ENCODE data around the gene CYS1. TPM values are rescaled to one million over a fixed set of nuclear protein-coding genes. Genes with fewer than 3 reads are reported as not detected.

CYS1 gene
- total RNA-seq, 1 donor from 2014 or later: 13.5 TPM

- H3K27me3 ChIP-seq: no peaks in the 10 kb centered on the region
- intact Hi-C loops (cut with DNase I): no loop called here
- H3K4me3 ChIP-seq: no peak overlapping the region
- DNase-seq (ENCODE audit: extremely low spot score in 2 of 2): peak in 1 of 2 donors; percentile 83
- H3K9me3 ChIP-seq: no peaks in the 10 kb centered on the region
- no peak overlapping the region for H3K27ac ChIP-seq
- no peaks in the 10 kb centered on the region for H3K4me1 ChIP-seq
- no peak for TF ChIP-seq CTCF (IDR thresholded peaks at IDR 0.05)
- TF ChIP-seq POLR2A (IDR thresholded peaks at IDR 0.05): no peak
- TF ChIP-seq POLR2AphosphoS5 (IDR thresholded peaks at IDR 0.05; ENCODE audit: insufficient read depth in 1 of 2, low read depth in 1 of 2): no peak
- H3K36me3 ChIP-seq: no peaks in the 10 kb centered on the region
Observed at GRCh38 chr2:10065773-10066055, 14.5 kb downstream of the CYS1 start.

GRCh38 chr2:10064932-10065772, 15.1 kb downstream of the CYS1 start:
- no peak for TF ChIP-seq CTCF (IDR thresholded peaks at IDR 0.05)
- TF ChIP-seq POLR2AphosphoS5 (IDR thresholded peaks at IDR 0.05; ENCODE audit: insufficient read depth in 1 of 2, low read depth in 1 of 2): no peak
- no peak for TF ChIP-seq POLR2A (IDR thresholded peaks at IDR 0.05)
- Histone ChIP-seq H3K9me3 (no peaks in the 10 kb centered on the region), H3K4me3 (no peak overlapping the region), H3K36me3 (no peaks in the 10 kb centered on the region), H3K4me1 (peaks cover 5% of the 10 kb centered on the region), H3K27ac (no peak overlapping the region), H3K27me3 (no peaks in the 10 kb centered on the region)
- peak in 1 of 2 donors; percentile 65 for DNase-seq (ENCODE audit: extremely low spot score in 2 of 2)
- intact Hi-C loops (cut with DNase I): no loop called here

- Histone ChIP-seq H3K27me3 (no peaks in the 10 kb centered on the region), H3K36me3 (no peaks in the 10 kb centered on the region), H3K27ac (no peak overlapping the region), H3K9me3 (no peaks in the 10 kb centered on the region), H3K4me1 (peaks cover 5% of the 10 kb centered on the region), H3K4me3 (no peak overlapping the region)
- intact Hi-C loops (cut with DNase I): no loop called here
- no peak for DNase-seq (ENCODE audit: extremely low spot score in 2 of 2)
- TF ChIP-seq POLR2AphosphoS5 (IDR thresholded peaks at IDR 0.05; ENCODE audit: insufficient read depth in 1 of 2, low read depth in 1 of 2): no peak
- no peak for TF ChIP-seq POLR2A (IDR thresholded peaks at IDR 0.05)
- TF ChIP-seq CTCF (IDR thresholded peaks at IDR 0.05): no peak
Observed at GRCh38 chr2:10063566-10063965, 16.6 kb downstream of the CYS1 start.

- Histone ChIP-seq H3K27me3 (no peaks in the 10 kb centered on the region), H3K36me3 (no peaks in the 10 kb centered on the region), H3K9me3 (no peaks in the 10 kb centered on the region), H3K4me3 (no peak overlapping the region), H3K27ac (no peak overlapping the region), H3K4me1 (peaks cover 5% of the 10 kb centered on the region)
- intact Hi-C loops (cut with DNase I): no loop called here
- TF ChIP-seq POLR2AphosphoS5 (IDR thresholded peaks at IDR 0.05; ENCODE audit: insufficient read depth in 1 of 2, low read depth in 1 of 2) (no peak), CTCF (IDR thresholded peaks at IDR 0.05) (no peak)
- no peak for DNase-seq (ENCODE audit: extremely low spot score in 2 of 2)
Observed at GRCh38 chr2:10062931-10063365, 17.3 kb downstream of the CYS1 start.

- no peaks in the 10 kb centered on the region for H3K9me3 ChIP-seq
- H3K36me3 ChIP-seq: no peaks in the 10 kb centered on the region
- no peaks in the 10 kb centered on the region for H3K27me3 ChIP-seq
- H3K4me1 ChIP-seq: peaks cover 21% of the 10 kb centered on the region
- DNase-seq (ENCODE audit: extremely low spot score in 2 of 2): no peak
- H3K4me3 ChIP-seq: no peak overlapping the region
- no peak for TF ChIP-seq CTCF (IDR thresholded peaks at IDR 0.05)
- TF ChIP-seq POLR2AphosphoS5 (IDR thresholded peaks at IDR 0.05; ENCODE audit: insufficient read depth in 1 of 2, low read depth in 1 of 2): no peak
- no peak for TF ChIP-seq POLR2A (IDR thresholded peaks at IDR 0.05)
- intact Hi-C loops (cut with DNase I): no loop called here
- H3K27ac ChIP-seq: no peak overlapping the region
Observed at GRCh38 chr2:10061221-10061925, 18.8 kb downstream of the CYS1 start.
